Measurements from ENCODE around the gene TNFRSF25.

DNA sequence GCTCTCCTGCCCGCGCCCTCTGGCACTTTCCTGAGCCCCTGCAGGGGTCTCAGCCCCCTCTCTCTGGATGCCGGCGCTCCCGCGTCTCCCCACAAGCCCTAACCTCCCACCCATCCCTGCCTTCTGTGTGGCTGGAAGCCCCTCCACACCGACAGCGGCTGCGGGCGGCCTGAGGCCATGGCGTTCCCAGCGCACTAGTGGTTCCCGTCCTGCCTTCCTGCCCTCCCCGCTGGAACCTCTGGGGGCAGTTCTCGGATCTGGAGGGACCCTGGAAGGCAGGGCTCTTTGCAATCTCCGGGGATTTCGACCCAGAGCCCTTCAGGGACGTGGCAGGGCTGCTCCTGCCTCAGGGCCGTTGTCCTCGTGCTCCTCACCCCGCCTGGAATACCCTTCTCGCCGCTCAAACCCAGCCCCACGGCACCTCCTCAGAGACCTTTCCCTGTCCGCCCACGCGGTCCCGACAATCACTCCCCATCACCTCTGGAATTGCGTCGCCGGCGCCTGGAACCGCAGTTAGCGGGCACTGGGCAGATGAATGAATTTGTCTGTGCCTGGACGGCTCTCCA lies 41.9 kb downstream of the TNFRSF25 start:
- TF ChIP-seq EZH2 (IDR thresholded peaks at IDR 0.05; ENCODE audit: borderline replicate concordance) (peak; percentile 81), CTCF (IDR thresholded peaks at IDR 0.05; ENCODE audit: poor library complexity) (no peak)
